ENCODE measurements around the gene EPC1.
"Not testable (repeated sequence)": the region's sequence is repeated elsewhere in the genome, so short reads cannot be mapped to it uniquely, and the experiment has no call there.

EPC1 gene

DNA sequence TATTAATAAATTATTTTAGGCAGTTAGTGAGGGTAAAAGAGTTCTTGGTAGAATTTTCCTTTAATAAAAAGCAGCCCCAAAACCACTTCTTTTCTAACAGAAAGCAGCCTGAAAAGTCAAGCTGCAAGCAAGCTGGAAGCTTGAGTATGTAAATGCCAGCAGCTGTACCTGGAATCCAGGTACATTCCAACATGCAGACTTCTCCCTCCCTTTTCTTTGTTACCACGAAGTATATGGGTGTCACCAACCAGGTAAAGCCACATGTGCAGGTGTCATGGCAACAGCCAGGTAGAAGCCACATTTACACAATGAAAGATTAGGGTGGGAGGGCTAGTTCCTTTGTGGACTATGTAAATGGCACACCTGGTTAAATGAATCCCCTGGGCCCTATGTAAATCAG lies 114.6 kb downstream of the EPC1 start:
- H3K4me3 ChIP-seq (ENCODE audit: low read depth, low read length), result no peak overlapping the region
- TF ChIP-seq, protein P1, sequence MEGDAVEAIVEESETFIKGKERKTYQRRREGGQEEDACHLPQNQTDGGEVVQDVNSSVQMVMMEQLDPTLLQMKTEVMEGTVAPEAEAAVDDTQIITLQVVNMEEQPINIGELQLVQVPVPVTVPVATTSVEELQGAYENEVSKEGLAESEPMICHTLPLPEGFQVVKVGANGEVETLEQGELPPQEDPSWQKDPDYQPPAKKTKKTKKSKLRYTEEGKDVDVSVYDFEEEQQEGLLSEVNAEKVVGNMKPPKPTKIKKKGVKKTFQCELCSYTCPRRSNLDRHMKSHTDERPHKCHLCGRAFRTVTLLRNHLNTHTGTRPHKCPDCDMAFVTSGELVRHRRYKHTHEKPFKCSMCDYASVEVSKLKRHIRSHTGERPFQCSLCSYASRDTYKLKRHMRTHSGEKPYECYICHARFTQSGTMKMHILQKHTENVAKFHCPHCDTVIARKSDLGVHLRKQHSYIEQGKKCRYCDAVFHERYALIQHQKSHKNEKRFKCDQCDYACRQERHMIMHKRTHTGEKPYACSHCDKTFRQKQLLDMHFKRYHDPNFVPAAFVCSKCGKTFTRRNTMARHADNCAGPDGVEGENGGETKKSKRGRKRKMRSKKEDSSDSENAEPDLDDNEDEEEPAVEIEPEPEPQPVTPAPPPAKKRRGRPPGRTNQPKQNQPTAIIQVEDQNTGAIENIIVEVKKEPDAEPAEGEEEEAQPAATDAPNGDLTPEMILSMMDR (IDR thresholded peaks at IDR 0.05; ENCODE audit: low read depth, low read length), result no peak

DNA sequence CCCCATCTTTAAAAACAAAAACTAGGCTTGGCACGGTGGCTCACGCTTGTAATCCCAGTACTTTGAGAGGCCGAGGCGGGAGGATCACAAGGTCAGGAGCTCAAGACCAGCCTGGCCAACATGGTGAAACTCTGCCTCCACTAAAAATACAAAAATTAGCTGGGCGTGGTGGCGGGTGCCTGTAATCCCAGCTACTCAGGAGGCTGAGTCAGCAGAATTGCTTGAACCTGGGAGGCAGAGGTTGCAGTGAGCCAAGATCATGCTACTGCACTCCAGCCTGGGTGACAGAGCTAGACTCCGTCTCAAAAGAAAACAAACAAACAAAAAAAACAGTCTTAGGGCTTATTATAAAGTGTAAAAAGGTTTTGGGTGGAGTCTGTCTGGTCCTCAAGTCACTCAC lies 117.2 kb downstream of the EPC1 start:
- not testable (repeated sequence) for H3K4me3 ChIP-seq (ENCODE audit: low read depth, low read length)

GRCh38 chr10:32229170-32229569 lies 117.8 kb downstream of the EPC1 start:
- TF ChIP-seq, protein P1 (IDR thresholded peaks at IDR 0.05; ENCODE audit: low read depth, low read length), result no peak

GRCh38 chr10:32227802-32228201 lies 119.2 kb downstream of the EPC1 start:
- TF ChIP-seq, protein P1 (IDR thresholded peaks at IDR 0.05; ENCODE audit: low read depth, low read length), result no peak
- H3K4me3 ChIP-seq (ENCODE audit: low read depth, low read length), result no peak overlapping the region

More at GRCh38 chr10:32229170-32229569, 117.8 kb downstream of the EPC1 start:
- no peak overlapping the region for H3K4me3 ChIP-seq (ENCODE audit: low read depth, low read length)

DNA sequence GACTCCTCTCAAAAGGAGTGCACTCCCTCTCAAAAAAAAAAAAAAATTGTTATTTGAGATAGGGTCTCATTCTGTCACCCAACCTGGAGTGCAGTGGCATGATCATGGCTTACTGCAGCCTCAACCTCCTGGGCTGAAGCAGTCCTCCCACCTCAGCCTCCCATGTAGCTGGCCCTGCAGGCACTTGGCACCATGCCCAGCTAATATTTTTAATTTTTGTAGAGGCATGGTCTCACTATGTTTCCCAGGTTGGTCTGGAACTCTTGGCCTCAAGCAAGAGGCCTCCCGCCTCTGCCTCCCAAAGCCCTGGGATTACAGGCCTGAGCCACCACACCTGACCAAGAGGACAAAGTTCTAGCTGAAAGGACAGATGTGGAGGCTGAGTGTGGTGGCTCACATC lies 120.3 kb downstream of the EPC1 start:
- TF ChIP-seq, protein P1 (IDR thresholded peaks at IDR 0.05; ENCODE audit: low read depth, low read length), result no peak

DNA sequence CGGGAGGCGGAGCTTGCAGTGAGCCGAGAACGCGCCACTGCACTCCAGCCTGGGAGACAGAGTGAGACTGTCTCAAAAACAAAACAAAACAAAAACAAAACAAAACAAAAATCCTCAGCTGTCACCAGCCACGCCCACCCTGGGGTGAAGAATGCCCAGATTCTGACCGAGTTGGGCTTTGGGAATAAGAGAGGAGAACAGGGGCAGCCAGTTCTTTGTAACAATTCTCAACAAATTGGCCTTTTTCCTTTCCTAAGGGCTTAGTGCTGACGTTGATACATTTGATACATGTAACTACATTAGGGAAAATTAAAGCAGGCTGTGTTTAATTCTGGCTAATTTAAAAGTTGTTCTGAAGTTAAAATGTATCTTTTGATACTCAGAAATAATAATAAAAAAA lies 121.0 kb downstream of the EPC1 start:
- no peak overlapping the region for H3K4me3 ChIP-seq (ENCODE audit: low read depth, low read length)
- TF ChIP-seq, protein P1 (IDR thresholded peaks at IDR 0.05; ENCODE audit: low read depth, low read length), result no peak

More for the DNA sequence above, 120.3 kb downstream of the EPC1 start:
- no peak overlapping the region for H3K4me3 ChIP-seq (ENCODE audit: low read depth, low read length)

GRCh38 chr10:32222376-32222775 lies 124.6 kb downstream of the EPC1 start:
- H3K4me3 ChIP-seq (ENCODE audit: low read depth, low read length), result not testable (repeated sequence)

DNA sequence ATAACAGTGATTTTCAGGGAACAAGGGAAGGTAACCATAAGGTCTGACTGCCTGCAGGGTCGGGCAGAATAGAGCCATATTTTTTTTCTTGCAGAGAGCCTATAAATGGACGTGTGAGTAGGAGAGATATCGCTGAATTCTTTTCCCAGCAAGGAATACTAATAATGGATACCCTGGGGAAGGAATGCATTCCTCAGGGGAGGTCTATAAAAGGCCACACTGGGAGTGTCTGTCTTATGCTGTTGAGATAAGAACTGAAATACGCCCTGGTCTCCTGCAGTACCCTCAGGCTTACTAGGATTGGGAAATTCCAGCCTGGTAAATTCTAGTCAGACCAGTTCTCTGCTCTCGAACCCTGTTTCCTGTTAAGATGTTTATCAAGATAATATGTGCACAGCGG lies 127.8 kb downstream of the EPC1 start:
- not testable (repeated sequence) for H3K4me3 ChIP-seq (ENCODE audit: low read depth, low read length)

GRCh38 chr10:32218206-32219044 lies 128.5 kb downstream of the EPC1 start:
- H3K4me3 ChIP-seq (ENCODE audit: low read depth, low read length), result not testable (repeated sequence)
